Body of pancreas (tissue), 4 donors: ENCODE data around the gene SCAMP1. TPM values are rescaled to one million over a fixed set of nuclear protein-coding genes. Genes with fewer than 3 reads are reported as not detected.

Experiments
- ATAC-seq: fragments of 150-250 bp; one replicate; pipeline ENCODE4 v1.9.1; 2016
- DNase-seq, 4 donors: peaks; one replicate each; pipeline ENCODE4 v3.0.0-alpha.2; 2019
- H3K27ac ChIP-seq, 4 donors: fragments of 200-600 bp; sonication (generic); 1 replicate in 3 of 4; 2 replicates in 1 of 4; pipeline versions ENCODE4 v1.5.1 to v1.6.1; 2016 to 2019; ENCODE audit warnings: mild to moderate bottlenecking in 1 of 4, mixed read lengths in 1 of 4, moderate library complexity in 1 of 4
- H3K27me3 ChIP-seq, 2 donors: fragments of 200-600 bp; sonication (generic); one replicate each; pipeline ENCODE4 v1.6.0; 2016; ENCODE audit warnings: mild to moderate bottlenecking in 1 of 2
- H3K36me3 ChIP-seq, 2 donors: fragments of 200-600 bp; sonication (generic); replicated peaks in 1 of 2; 2 replicates each; pipeline ENCODE4 v1.5.1; 2016; ENCODE audit warnings: low read depth in 2 of 2; ENCODE audit not compliant: insufficient read depth in 1 of 2
- H3K4me1 ChIP-seq: fragments of 200-600 bp; sonication (generic); one replicate; pipeline ENCODE4 v1.6.0; 2016
- H3K4me3 ChIP-seq, 2 donors: fragments of 200-600 bp; sonication (generic); 1 replicate in 1 of 2; 2 replicates in 1 of 2; pipeline ENCODE4 v1.5.1; 2016 to 2019
- H3K9me3 ChIP-seq, 3 donors: fragments of 200-600 bp; sonication (generic); 1 replicate in 2 of 3; 2 replicates in 1 of 3; pipeline ENCODE4 v1.5.1; 2016
- POLR2A ChIP-seq, 3 donors: fragments of 450-650 bp; IDR thresholded peaks; one replicate each; pipeline ENCODE4 v1.6.1; 2016; ENCODE audit warnings: antibody characterized with exemption in 3 of 3, mild to moderate bottlenecking in 2 of 3
- WGBS, 2 donors: methylation state at CpG; one replicate each; pipeline ENCODE4 v1.1.5; 2017; 5-methylcytosine and 5-hydroxymethylcytosine counted together
- intact Hi-C: fragments of 100-400 bp; cut with DNase I; formaldehyde crosslinking; loops from one replicate; pipeline ENCODE4 v1.15.1; 2023
- total RNA-seq, 2 donors: library from RNA; depleted of rRNA; stranded (reverse); fragments of >200 nt; gene quantifications; one replicate each; pipeline ENCODE4 v1.1.0, GENCODE V29; 2016
- TF ChIP-seq, protein P1 (sequence below), 7 experiments: fragments of 450-650 bp in 4 of 7; fragments of 200-600 bp in 3 of 7; sonication (generic) in 3 of 7; IDR thresholded peaks; one replicate each; pipeline ENCODE4 v1.5.1; 2016 to 2019; ENCODE audit warnings: antibody characterized with exemption in 7 of 7

Gene SCAMP1
- total RNA-seq, 2 donors from 2014 or later = 10.2 to 15.8 TPM

DNA sequence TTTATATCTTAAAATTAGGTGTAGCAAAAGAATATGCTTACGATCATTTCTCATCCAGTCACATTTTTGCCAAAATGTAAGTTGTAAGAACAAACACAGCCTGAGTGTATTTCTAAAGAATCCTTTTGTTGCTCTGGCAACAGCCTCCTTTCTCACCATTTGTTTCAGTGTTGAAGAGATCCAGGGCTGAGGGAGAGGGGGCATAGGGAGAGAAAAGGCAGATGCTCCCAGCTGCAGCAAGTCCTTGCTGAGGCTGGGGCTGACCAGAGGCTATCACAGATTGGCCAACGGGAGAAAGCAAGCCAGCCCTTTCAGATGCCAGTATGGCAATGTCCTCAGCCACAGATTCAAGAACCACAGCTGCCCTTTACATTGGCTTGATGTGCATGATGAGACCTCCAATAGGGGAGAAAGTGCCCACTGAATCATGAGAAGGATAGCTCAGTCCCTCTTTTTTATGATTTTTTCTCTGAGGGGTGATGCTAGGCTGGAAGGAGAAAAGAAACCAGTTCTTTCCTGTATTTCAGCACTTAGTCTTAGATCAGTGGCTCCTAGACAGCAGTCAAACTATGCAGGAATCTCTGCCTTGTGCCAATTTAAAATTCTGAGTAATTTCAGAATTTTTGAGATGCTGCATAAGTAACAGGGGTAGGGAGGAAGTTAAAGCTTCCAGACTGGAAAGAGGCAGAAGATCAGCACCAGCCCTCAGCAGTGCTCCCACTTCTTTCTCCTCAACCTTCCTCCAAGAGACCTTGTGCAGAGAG is 146.0 kb downstream of the SCAMP1 start:
- H3K9me3 ChIP-seq = no peaks in the 10 kb centered on the region
- DNase-seq (no peak), ATAC-seq (no peak)
- H3K4me1 ChIP-seq = peaks cover 54% of the 10 kb centered on the region
- TF ChIP-seq POLR2A (IDR thresholded peaks at IDR 0.05) = no peak
- TF ChIP-seq, protein P1, sequence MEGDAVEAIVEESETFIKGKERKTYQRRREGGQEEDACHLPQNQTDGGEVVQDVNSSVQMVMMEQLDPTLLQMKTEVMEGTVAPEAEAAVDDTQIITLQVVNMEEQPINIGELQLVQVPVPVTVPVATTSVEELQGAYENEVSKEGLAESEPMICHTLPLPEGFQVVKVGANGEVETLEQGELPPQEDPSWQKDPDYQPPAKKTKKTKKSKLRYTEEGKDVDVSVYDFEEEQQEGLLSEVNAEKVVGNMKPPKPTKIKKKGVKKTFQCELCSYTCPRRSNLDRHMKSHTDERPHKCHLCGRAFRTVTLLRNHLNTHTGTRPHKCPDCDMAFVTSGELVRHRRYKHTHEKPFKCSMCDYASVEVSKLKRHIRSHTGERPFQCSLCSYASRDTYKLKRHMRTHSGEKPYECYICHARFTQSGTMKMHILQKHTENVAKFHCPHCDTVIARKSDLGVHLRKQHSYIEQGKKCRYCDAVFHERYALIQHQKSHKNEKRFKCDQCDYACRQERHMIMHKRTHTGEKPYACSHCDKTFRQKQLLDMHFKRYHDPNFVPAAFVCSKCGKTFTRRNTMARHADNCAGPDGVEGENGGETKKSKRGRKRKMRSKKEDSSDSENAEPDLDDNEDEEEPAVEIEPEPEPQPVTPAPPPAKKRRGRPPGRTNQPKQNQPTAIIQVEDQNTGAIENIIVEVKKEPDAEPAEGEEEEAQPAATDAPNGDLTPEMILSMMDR (IDR thresholded peaks at IDR 0.05) = no peak
- intact Hi-C loops = no loop called here
- no peak overlapping the region for H3K4me3 ChIP-seq
- no peaks in the 10 kb centered on the region for H3K36me3 ChIP-seq
- 72 to 75% methylated on average over 2 of the region's 2 CpGs for WGBS, 2 donors
- no peaks in the 10 kb centered on the region for H3K27me3 ChIP-seq
- H3K27ac ChIP-seq = no peak overlapping the region

- WGBS, 2 donors = 72 to 77% methylated on average over 2 of the region's 2 CpGs
- Histone ChIP-seq H3K9me3 (no peaks in the 10 kb centered on the region), H3K4me1 (peaks cover 54% of the 10 kb centered on the region), H3K36me3 (no peaks in the 10 kb centered on the region), H3K4me3 (no peak overlapping the region), H3K27me3 (no peaks in the 10 kb centered on the region), H3K27ac (no peak overlapping the region)
- TF ChIP-seq, protein P1 (IDR thresholded peaks at IDR 0.05) = no peak
- DNase-seq (no peak), ATAC-seq (no peak)
- intact Hi-C loops = no loop called here
Observed at GRCh38 chr5:78507531-78507930, 147.1 kb downstream of the SCAMP1 start.

GRCh38 chr5:78508186-78508765 is 147.9 kb downstream of the SCAMP1 start:
- no peak overlapping the region for H3K4me3 ChIP-seq
- no peak for DNase-seq

DNA sequence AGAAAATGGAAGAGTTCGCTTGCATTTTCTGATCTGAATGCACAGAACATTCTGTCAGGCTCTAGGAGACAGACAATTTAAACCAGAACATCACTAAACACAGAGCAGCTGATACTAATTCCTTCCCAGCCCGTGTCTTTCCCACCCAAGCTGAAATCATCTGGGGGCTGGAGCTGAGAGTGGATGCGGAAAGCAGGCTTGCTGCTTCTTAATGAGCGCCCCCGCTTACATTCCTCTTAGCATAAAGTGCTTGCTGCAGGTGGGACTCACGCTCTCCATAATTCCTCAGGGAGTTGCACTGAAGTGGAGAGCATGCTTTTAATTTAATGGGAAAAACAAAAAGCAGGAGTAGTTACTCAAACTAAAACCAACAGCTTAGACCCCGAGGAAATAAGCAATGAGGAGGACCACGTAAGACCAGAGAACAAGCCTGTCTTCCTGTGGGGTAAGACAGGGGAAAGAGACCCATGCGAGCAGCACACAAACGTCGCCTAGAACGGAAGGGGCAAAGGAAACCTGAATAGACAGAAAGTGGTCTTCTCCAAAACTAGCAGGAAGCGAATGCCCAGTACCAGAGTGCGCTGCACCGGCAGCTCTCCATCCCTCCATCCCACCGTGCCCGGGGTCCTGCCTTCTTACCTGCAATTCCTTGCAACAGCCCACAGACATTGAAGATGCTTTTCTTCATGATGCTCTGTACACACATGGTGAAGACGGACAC is 148.9 kb downstream of the SCAMP1 start:
- Histone ChIP-seq H3K27ac (no peak overlapping the region), H3K27me3 (no peaks in the 10 kb centered on the region), H3K36me3 (no peaks in the 10 kb centered on the region), H3K4me1 (peaks cover 52% of the 10 kb centered on the region), H3K4me3 (no peak overlapping the region), H3K9me3 (no peaks in the 10 kb centered on the region)
- ATAC-seq (no peak), DNase-seq (no peak)
- no peak for TF ChIP-seq POLR2A (IDR thresholded peaks at IDR 0.05)
- TF ChIP-seq, protein P1 (IDR thresholded peaks at IDR 0.05) = no peak
- intact Hi-C loops = no loop called here
- 74 to 84% methylated on average over 18 of the region's 18 CpGs for WGBS, 2 donors

More at GRCh38 chr5:78508186-78508765, 147.9 kb downstream of the SCAMP1 start:
- H3K27me3 ChIP-seq = no peaks in the 10 kb centered on the region
- no peaks in the 10 kb centered on the region for H3K36me3 ChIP-seq
- H3K27ac ChIP-seq = no peak overlapping the region
- intact Hi-C loops = no loop called here
- peaks cover 54% of the 10 kb centered on the region for H3K4me1 ChIP-seq
- TF ChIP-seq, protein P1 (IDR thresholded peaks at IDR 0.05) = no peak
- TF ChIP-seq POLR2A (IDR thresholded peaks at IDR 0.05) = no peak
- no peak for ATAC-seq
- WGBS, 2 donors = 25 to 28% methylated on average over 3 of the region's 3 CpGs
- no peaks in the 10 kb centered on the region for H3K9me3 ChIP-seq
